GM21825 (cell line): ENCODE data around the gene RIBC2.
"Not testable (repeated sequence)": the region's sequence is repeated elsewhere in the genome, so short reads cannot be mapped to it uniquely, and the experiment has no call there.

Experiments used
- ATAC-seq: cut with Tn5 transposase; IDR thresholded peaks from one replicate; pipeline ENCODE4 v1.9.1; 2021; ENCODE audit warnings: mild to moderate bottlenecking, moderate library complexity; ENCODE audit not compliant: unreplicated experiment

Gene RIBC2

GRCh38 chr22:45424241-45424731 is 10.8 kb downstream of the RIBC2 start:
- no peak for ATAC-seq

- ATAC-seq = no peak
Measured at GRCh38 chr22:45425101-45425500, 11.6 kb downstream of the RIBC2 start.

GRCh38 chr22:45425531-45426265 is 12.2 kb downstream of the RIBC2 start:
- ATAC-seq = no peak

GRCh38 chr22:45426387-45426786 is 12.9 kb downstream of the RIBC2 start:
- ATAC-seq = no peak

- ATAC-seq = no peak
Measured at GRCh38 chr22:45427114-45427513, 13.6 kb downstream of the RIBC2 start.

- no peak for ATAC-seq
Measured at GRCh38 chr22:45428391-45429385, 15.2 kb downstream of the RIBC2 start.

- ATAC-seq = no peak
Measured at GRCh38 chr22:45429424-45429823, 15.9 kb downstream of the RIBC2 start.

- no peak for ATAC-seq
Measured at GRCh38 chr22:45429981-45430775, 16.7 kb downstream of the RIBC2 start.

GRCh38 chr22:45430871-45431270 is 17.4 kb downstream of the RIBC2 start:
- no peak for ATAC-seq

GRCh38 chr22:45434981-45435380 is 21.5 kb downstream of the RIBC2 start:
- no peak for ATAC-seq

GRCh38 chr22:45435544-45436139 is 22.1 kb downstream of the RIBC2 start:
- ATAC-seq = no peak

- not testable (repeated sequence) for ATAC-seq
Measured at GRCh38 chr22:45436871-45437517, 23.5 kb downstream of the RIBC2 start.

GRCh38 chr22:45438336-45438735 is 24.8 kb downstream of the RIBC2 start:
- ATAC-seq = no peak

- ATAC-seq = not testable (repeated sequence)
Measured at GRCh38 chr22:45440688-45441087, 27.2 kb downstream of the RIBC2 start.

GRCh38 chr22:45441138-45441537 is 27.6 kb downstream of the RIBC2 start:
- ATAC-seq = no peak

- ATAC-seq = no peak
Measured at GRCh38 chr22:45442116-45442515, 28.6 kb downstream of the RIBC2 start.

GRCh38 chr22:45444168-45444567 is 30.7 kb downstream of the RIBC2 start:
- no peak for ATAC-seq

GRCh38 chr22:45445031-45445710 is 31.7 kb downstream of the RIBC2 start:
- ATAC-seq = no peak

- ATAC-seq = no peak
Measured at GRCh38 chr22:45446216-45446615, 32.7 kb downstream of the RIBC2 start.
